Heart left ventricle (tissue), 16 donors: ENCODE results near the gene DNM2. TPM values are rescaled to one million over a fixed set of nuclear protein-coding genes. Genes with fewer than 3 reads are reported as not detected.

Experiments used
- ATAC-seq, 4 donors: fragments of 200-7000 bp; cut with Tn5 transposase; one replicate each; pipeline ENCODE4 v1.9.1; 2020 to 2022; ENCODE audit warnings: moderate library complexity in 4 of 4, mild to moderate bottlenecking in 3 of 4, moderate number of reproducible peaks in 1 of 4
- DNase-seq, 5 donors: peaks; one replicate each; pipeline ENCODE4 v3.0.0-alpha.2; 2020
- H3K27ac ChIP-seq, 12 donors: fragments of 200-600 bp; sonication (generic) in 4 of 12; one replicate each; pipeline versions ENCODE4 v1.5.0 to v1.8.0; 2016 to 2022; ENCODE audit warnings: mild to moderate bottlenecking in 2 of 12
- H3K27me3 ChIP-seq, 9 donors: fragments of 200-600 bp; sonication (generic) in 2 of 9; one replicate each; pipeline versions ENCODE4 v1.5.1 to v1.8.0; 2016 to 2022; ENCODE audit warnings: mild to moderate bottlenecking in 3 of 9
- H3K36me3 ChIP-seq, 9 donors: fragments of 200-600 bp; sonication (generic) in 2 of 9; one replicate each; pipeline versions ENCODE4 v1.5.0 to v1.8.0; 2018 to 2022; ENCODE audit warnings: mild to moderate bottlenecking in 2 of 9
- H3K4me1 ChIP-seq, 12 donors: fragments of 200-600 bp; sonication (generic) in 4 of 12; one replicate each; pipeline versions ENCODE4 v1.5.0 to v1.8.0; 2016 to 2022; ENCODE audit warnings: mild to moderate bottlenecking in 3 of 12
- H3K4me3 ChIP-seq, 12 donors: fragments of 200-600 bp; sonication (generic) in 4 of 12; one replicate each; pipeline versions ENCODE4 v1.5.0 to v1.8.0; 2017 to 2022; ENCODE audit warnings: mild to moderate bottlenecking in 9 of 12, moderate library complexity in 4 of 12
- H3K9me3 ChIP-seq, 12 donors: fragments of 200-600 bp; sonication (generic) in 4 of 12; one replicate each; pipeline versions ENCODE4 v1.5.0 to v1.8.0; 2016 to 2022; ENCODE audit warnings: mild to moderate bottlenecking in 1 of 12
- POLR2A ChIP-seq, 2 donors: fragments of 450-650 bp; IDR thresholded peaks; one replicate each; pipeline ENCODE4 v1.6.1; 2017; ENCODE audit warnings: antibody characterized with exemption in 2 of 2, mild to moderate bottlenecking in 2 of 2, moderate library complexity in 2 of 2
- WGBS, 4 donors: extraction: QIAGEN DNeasy Blood & Tissue Kit in 2 of 4; methylation state at CpG; one replicate each; pipeline versions ENCODE4 v1.1.5 to v1.1.7; 2013 to 2018; 5-methylcytosine and 5-hydroxymethylcytosine counted together
- intact Hi-C, 10 donors: fragments of 100-400 bp; cut with DNase I; formaldehyde crosslinking; loops; one replicate each; pipeline versions ENCODE4 v1.11.1 to v1.14.2; 2022
- polyA plus RNA-seq, 2 donors: library from polyadenylated mRNA; stranded (reverse); fragments of 200-250 nt; gene quantifications; one replicate each; pipeline ENCODE4 v1.2.3, GENCODE V29; 2013
- total RNA-seq, 9 donors: library from RNA; depleted of rRNA in 2 of 9; stranded (reverse); fragments of >200 nt in 2 of 9; fragmentation: NEBNext Ultra II Directional in 3 of 9; extraction: Animal tissue kit (Norgen Biotek cat#: 25700) in 3 of 9; gene quantifications; one replicate each; pipeline versions ENCODE4 v1.1.0 to v1.2.4, GENCODE V29; 2016 to 2023
- TF ChIP-seq, protein P1 (sequence below), 12 donors: fragments of 200-600 bp; sonication (generic) in 4 of 12; IDR thresholded peaks; one replicate each; pipeline versions ENCODE4 v1.5.0 to v1.8.0; 2018 to 2022; ENCODE audit warnings: antibody characterized with exemption in 12 of 12, mild to moderate bottlenecking in 5 of 12
- donor health status: ischemic (EF 13 %, LVEDD 7.1; RV severe dilation, severe dysfunction).
- donor health status: healthy with polysubstance abuse.
- donor health status: DM: no; HTN: yes; CAD: no.
- donor health status: DM: no; HTN: no; CAD: no.
- donor health status: ischemic (EF 25% LVEDD 6.9; RV normal size, moderate dysfunction).
- donor health status: ischemic (EF 25% LVEDD 5.7; RV mildly dilated, moderate dysfunction).
- donor health status: healthy.
- donor health status: DM: yes; HTN: yes; CAD: no.
- donor health status: ischemic (EF 35%, LVEDD 5.7; RV mildly dilated, moderate dysfunction).
- donor health status: nonischemic (EF 11% LVEDD 7.7; RV severe dilation, severe dysfunction).
- donor health status: DM: yes; HTN: yes; CAD: no.
- donor health status: PGD.
- donor health status: ischemic (EF 29% LVEDD 5.4; RV normal size, mild dysfunction).
- donor health status: nonischemic (EF 23%, LVEDD 6.1; RV moderate dilation, normal function).

Gene DNM2
- total and polyA plus RNA-seq, 11 donors, result 98.9 to 204 (median 131) TPM

DNA sequence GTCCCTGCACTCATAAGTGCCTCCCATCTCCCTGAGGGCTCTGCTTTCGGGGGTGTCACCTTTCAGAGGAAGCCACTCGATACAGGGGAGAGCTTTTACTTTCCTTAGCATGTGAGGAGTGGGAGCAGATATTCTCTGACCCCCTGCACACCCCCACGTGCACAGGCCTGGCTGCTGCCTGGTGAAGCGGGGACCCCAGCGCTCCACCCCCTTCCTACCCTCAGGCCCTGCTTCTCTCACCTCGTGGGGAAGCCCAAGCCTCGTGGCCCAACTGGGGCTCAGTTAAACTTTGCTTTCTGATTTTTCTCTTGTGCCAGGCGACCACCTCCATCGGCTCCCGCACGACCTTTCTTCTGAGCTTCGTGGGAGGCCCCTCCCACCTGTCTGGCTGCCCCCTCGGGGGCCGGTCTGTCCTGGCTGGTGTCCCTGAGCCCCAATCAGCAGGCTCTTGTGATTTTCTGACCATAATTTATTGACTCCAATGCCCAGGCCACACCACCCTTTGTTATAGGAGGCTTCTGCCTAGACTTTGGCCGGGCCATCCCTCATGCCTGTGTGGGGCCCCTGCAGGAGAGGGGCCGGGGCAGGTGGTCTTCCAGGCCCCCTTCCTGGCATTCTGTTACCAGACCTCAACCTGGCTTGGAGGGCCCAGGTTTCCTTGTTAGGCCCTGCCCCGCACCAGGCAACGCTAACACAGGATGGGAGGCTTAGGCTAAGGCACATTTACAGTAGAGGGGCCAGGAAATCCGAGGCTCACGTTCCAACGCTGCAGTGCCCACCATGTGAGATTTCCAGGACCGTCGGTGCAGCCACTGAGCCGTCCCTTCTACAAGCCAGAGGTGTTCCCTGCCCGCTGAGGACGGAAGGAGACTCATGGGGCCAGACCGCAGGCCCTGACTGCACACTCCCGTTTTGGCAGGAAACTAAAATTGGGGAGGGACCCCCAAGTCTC, 114.4 kb downstream of the DNM2 start:
- no peak for ATAC-seq
- 70 to 81% (median 78%) methylated on average over 15 to 28 of the region's 28 CpGs for WGBS, 4 donors
- intact Hi-C loops, result no loop called here
- H3K27ac ChIP-seq, result no peak overlapping the region
- peaks cover 0 to 16% (median 9%) of the 10 kb centered on the region in 12 donors for H3K4me1 ChIP-seq
- H3K9me3 ChIP-seq, result peaks cover 0 to 8% (median 0%) of the 10 kb centered on the region in 12 donors
- TF ChIP-seq, protein P1, sequence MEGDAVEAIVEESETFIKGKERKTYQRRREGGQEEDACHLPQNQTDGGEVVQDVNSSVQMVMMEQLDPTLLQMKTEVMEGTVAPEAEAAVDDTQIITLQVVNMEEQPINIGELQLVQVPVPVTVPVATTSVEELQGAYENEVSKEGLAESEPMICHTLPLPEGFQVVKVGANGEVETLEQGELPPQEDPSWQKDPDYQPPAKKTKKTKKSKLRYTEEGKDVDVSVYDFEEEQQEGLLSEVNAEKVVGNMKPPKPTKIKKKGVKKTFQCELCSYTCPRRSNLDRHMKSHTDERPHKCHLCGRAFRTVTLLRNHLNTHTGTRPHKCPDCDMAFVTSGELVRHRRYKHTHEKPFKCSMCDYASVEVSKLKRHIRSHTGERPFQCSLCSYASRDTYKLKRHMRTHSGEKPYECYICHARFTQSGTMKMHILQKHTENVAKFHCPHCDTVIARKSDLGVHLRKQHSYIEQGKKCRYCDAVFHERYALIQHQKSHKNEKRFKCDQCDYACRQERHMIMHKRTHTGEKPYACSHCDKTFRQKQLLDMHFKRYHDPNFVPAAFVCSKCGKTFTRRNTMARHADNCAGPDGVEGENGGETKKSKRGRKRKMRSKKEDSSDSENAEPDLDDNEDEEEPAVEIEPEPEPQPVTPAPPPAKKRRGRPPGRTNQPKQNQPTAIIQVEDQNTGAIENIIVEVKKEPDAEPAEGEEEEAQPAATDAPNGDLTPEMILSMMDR (IDR thresholded peaks at IDR 0.05), result no peak
- no peak for TF ChIP-seq POLR2A (IDR thresholded peaks at IDR 0.05)
- H3K36me3 ChIP-seq, result peaks cover 0 to 72% (median 60%) of the 10 kb centered on the region in 9 donors
- H3K27me3 ChIP-seq, result no peaks in the 10 kb centered on the region
- DNase-seq, result no peak
- no peak overlapping the region for H3K4me3 ChIP-seq

- no peak overlapping the region for H3K4me3 ChIP-seq
- TF ChIP-seq POLR2A (IDR thresholded peaks at IDR 0.05), result no peak
- TF ChIP-seq, protein P1 (IDR thresholded peaks at IDR 0.05), result no peak
- H3K27ac ChIP-seq, result no peak overlapping the region
- WGBS, 4 donors, result 70 to 82% (median 80%) methylated on average over 17 to 20 of the region's 20 CpGs
- H3K27me3 ChIP-seq, result no peaks in the 10 kb centered on the region
- H3K36me3 ChIP-seq, result peaks cover 0 to 65% (median 54%) of the 10 kb centered on the region in 9 donors
- ATAC-seq (no peak), DNase-seq (no peak)
- intact Hi-C loops, result no loop called here
- H3K9me3 ChIP-seq, result peaks cover 0 to 8% (median 0%) of the 10 kb centered on the region in 12 donors
- H3K4me1 ChIP-seq, result peaks cover 0 to 16% (median 9%) of the 10 kb centered on the region in 12 donors
These were observed 115.0 kb downstream of the DNM2 start for GRCh38 chr19:10832939-10833296.

- no peak for TF ChIP-seq POLR2A (IDR thresholded peaks at IDR 0.05)
- TF ChIP-seq, protein P1 (IDR thresholded peaks at IDR 0.05), result no peak
- Histone ChIP-seq H3K4me1 (peaks cover 0 to 16% (median 9%) of the 10 kb centered on the region in 12 donors), H3K36me3 (peaks cover 0 to 45% (median 35%) of the 10 kb centered on the region in 9 donors), H3K27me3 (no peaks in the 10 kb centered on the region), H3K4me3 (peak overlapping the region in 10 of 12 donors; percentile 48 to 96 (median 75)), H3K27ac (peak overlapping the region in 11 of 12 donors; percentile 77 to 100 (median 98)), H3K9me3 (peaks cover 0 to 8% (median 0%) of the 10 kb centered on the region in 12 donors)
- WGBS, 4 donors, result 48 to 58% (median 52%) methylated on average over 27 to 32 of the region's 32 CpGs
- intact Hi-C loops, result no loop called here
- no peak for ATAC-seq
- peak in 1 of 5 donors; percentile 59 for DNase-seq
These were observed 117.3 kb downstream of the DNM2 start for GRCh38 chr19:10835089-10835753.
